Osteoblast (primary cell): ENCODE results near the gene BANP. TPM values are rescaled to one million over a fixed set of nuclear protein-coding genes. Genes with fewer than 3 reads are reported as not detected.

Experiments used
- DNase-seq: peaks from one replicate; pipeline ENCODE4 v3.0.0; 2011; ENCODE audit warnings: low spot score, mixed read lengths; ENCODE audit not compliant: insufficient read length; ENCODE audit errors: missing footprints
- H2AFZ ChIP-seq: 2 replicates; pipeline ENCODE4 v1.6.0; 2011; ENCODE audit warnings: mild to moderate bottlenecking, low read length
- H3K27ac ChIP-seq: 2 replicates; pipeline ENCODE4 v1.5.1; 2011; ENCODE audit warnings: mild to moderate bottlenecking, low read depth, low read length, moderate library complexity
- H3K27me3 ChIP-seq: 2 replicates; pipeline ENCODE4 v1.6.0; 2012; ENCODE audit warnings: mild to moderate bottlenecking, control low read depth, inconsistent platforms, low read length, moderate library complexity; ENCODE audit not compliant: insufficient read depth
- H3K36me3 ChIP-seq: 2 replicates; pipeline ENCODE4 v1.5.1; 2011; ENCODE audit warnings: mild to moderate bottlenecking, low read length, control low read depth, moderate library complexity; ENCODE audit not compliant: insufficient read depth
- H3K4me1 ChIP-seq: 2 replicates; pipeline ENCODE4 v1.5.1; 2011; ENCODE audit warnings: mild to moderate bottlenecking, low read length, control low read depth, moderate library complexity; ENCODE audit not compliant: insufficient read depth
- H3K4me2 ChIP-seq: 2 replicates; pipeline ENCODE4 v1.6.0; 2011; ENCODE audit warnings: mild to moderate bottlenecking, low read length; ENCODE audit not compliant: insufficient read depth
- H3K4me3 ChIP-seq: fragments of 200-600 bp; sonication (generic); 3 replicates; pipeline ENCODE4 v1.5.1; 2012; ENCODE audit warnings: mild to moderate bottlenecking, low read length, inconsistent platforms; ENCODE audit not compliant: insufficient read depth
- H3K79me2 ChIP-seq: 2 replicates; pipeline ENCODE4 v1.6.0; 2012; ENCODE audit warnings: mild to moderate bottlenecking, low read length, control low read depth, inconsistent platforms; ENCODE audit not compliant: insufficient read depth
- H3K9me3 ChIP-seq: 2 replicates; pipeline ENCODE4 v1.5.1; 2011; ENCODE audit warnings: low read depth, low read length, control low read depth
- H4K20me1 ChIP-seq: 2 replicates; pipeline ENCODE4 v1.6.0; 2012; ENCODE audit warnings: mild to moderate bottlenecking, low read length, control low read depth; ENCODE audit not compliant: insufficient read depth
- total RNA-seq: library from RNA; depleted of rRNA; stranded (reverse); fragments of >200 nt; gene quantifications from 2 replicates; pipeline ENCODE4 v1.2.3, GENCODE V29; 2012
- TF ChIP-seq, protein P1 (sequence below): IDR thresholded peaks from 2 replicates; pipeline ENCODE4 v1.5.1; 2011; ENCODE audit warnings: mild to moderate bottlenecking, low read depth, low read length, moderate library complexity; ENCODE audit errors: extremely low read depth

The BANP gene
- total RNA-seq, 1 donor, result 23.5 TPM

- DNase-seq, result no peak
- TF ChIP-seq, protein P1, sequence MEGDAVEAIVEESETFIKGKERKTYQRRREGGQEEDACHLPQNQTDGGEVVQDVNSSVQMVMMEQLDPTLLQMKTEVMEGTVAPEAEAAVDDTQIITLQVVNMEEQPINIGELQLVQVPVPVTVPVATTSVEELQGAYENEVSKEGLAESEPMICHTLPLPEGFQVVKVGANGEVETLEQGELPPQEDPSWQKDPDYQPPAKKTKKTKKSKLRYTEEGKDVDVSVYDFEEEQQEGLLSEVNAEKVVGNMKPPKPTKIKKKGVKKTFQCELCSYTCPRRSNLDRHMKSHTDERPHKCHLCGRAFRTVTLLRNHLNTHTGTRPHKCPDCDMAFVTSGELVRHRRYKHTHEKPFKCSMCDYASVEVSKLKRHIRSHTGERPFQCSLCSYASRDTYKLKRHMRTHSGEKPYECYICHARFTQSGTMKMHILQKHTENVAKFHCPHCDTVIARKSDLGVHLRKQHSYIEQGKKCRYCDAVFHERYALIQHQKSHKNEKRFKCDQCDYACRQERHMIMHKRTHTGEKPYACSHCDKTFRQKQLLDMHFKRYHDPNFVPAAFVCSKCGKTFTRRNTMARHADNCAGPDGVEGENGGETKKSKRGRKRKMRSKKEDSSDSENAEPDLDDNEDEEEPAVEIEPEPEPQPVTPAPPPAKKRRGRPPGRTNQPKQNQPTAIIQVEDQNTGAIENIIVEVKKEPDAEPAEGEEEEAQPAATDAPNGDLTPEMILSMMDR, result no peak
- Histone ChIP-seq H3K79me2 (no peaks in the 10 kb centered on the region), H3K4me2 (no peak overlapping the region), H4K20me1 (peaks cover 18% of the 10 kb centered on the region), H3K27ac (no peak overlapping the region), H3K4me1 (no peaks in the 10 kb centered on the region), H2AFZ (no peak overlapping the region), H3K27me3 (no peaks in the 10 kb centered on the region), H3K36me3 (no peaks in the 10 kb centered on the region), H3K9me3 (no peaks in the 10 kb centered on the region), H3K4me3 (no peak overlapping the region)
Observed at GRCh38 chr16:88002211-88002610, 51.0 kb downstream of the BANP start.

- H3K27me3 ChIP-seq, result no peaks in the 10 kb centered on the region
- TF ChIP-seq, protein P1, result no peak
- no peak for DNase-seq
- H3K9me3 ChIP-seq, result no peaks in the 10 kb centered on the region
- H3K27ac ChIP-seq, result no peak overlapping the region
- no peak overlapping the region for H3K4me3 ChIP-seq
- peaks cover 13% of the 10 kb centered on the region for H4K20me1 ChIP-seq
- H3K36me3 ChIP-seq, result no peaks in the 10 kb centered on the region
- no peaks in the 10 kb centered on the region for H3K4me1 ChIP-seq
- H3K79me2 ChIP-seq, result no peaks in the 10 kb centered on the region
- H3K4me2 ChIP-seq, result no peak overlapping the region
- no peak overlapping the region for H2AFZ ChIP-seq
Observed at GRCh38 chr16:88002749-88003148, 51.5 kb downstream of the BANP start.

- no peaks in the 10 kb centered on the region for H3K27me3 ChIP-seq
- H3K79me2 ChIP-seq, result no peaks in the 10 kb centered on the region
- no peaks in the 10 kb centered on the region for H3K9me3 ChIP-seq
- no peak overlapping the region for H2AFZ ChIP-seq
- peaks cover 7% of the 10 kb centered on the region for H4K20me1 ChIP-seq
- no peak for DNase-seq
- H3K27ac ChIP-seq, result no peak overlapping the region
- no peaks in the 10 kb centered on the region for H3K4me1 ChIP-seq
- no peak overlapping the region for H3K4me3 ChIP-seq
- H3K36me3 ChIP-seq, result no peaks in the 10 kb centered on the region
- H3K4me2 ChIP-seq, result no peak overlapping the region
- TF ChIP-seq, protein P1, result no peak
Observed at GRCh38 chr16:88003316-88003715, 52.1 kb downstream of the BANP start.

GRCh38 chr16:88003736-88004135 lies 52.5 kb downstream of the BANP start:
- DNase-seq, result no peak
- no peak overlapping the region for H3K27ac ChIP-seq
- peaks cover under 1% of the 10 kb centered on the region for H3K36me3 ChIP-seq
- TF ChIP-seq, protein P1, result no peak
- H3K4me1 ChIP-seq, result no peaks in the 10 kb centered on the region
- H3K4me2 ChIP-seq, result no peak overlapping the region
- no peaks in the 10 kb centered on the region for H3K27me3 ChIP-seq
- H3K9me3 ChIP-seq, result no peaks in the 10 kb centered on the region
- no peaks in the 10 kb centered on the region for H3K79me2 ChIP-seq
- H2AFZ ChIP-seq, result no peak overlapping the region
- peaks cover 6% of the 10 kb centered on the region for H4K20me1 ChIP-seq
- H3K4me3 ChIP-seq, result no peak overlapping the region
